Neural progenitor cell (in vitro differentiated cells): ENCODE data around the gene EXD2. TPM values are rescaled to one million over a fixed set of nuclear protein-coding genes. Genes with fewer than 3 reads are reported as not detected.
"Not testable (repeated sequence)": the region's sequence is repeated elsewhere in the genome, so short reads cannot be mapped to it uniquely, and the experiment has no call there.

Experiments
- DNase-seq: peaks from one replicate; pipeline ENCODE4 v3.0.0-alpha.2; 2016; ENCODE audit warnings: low spot score
- H2AFZ ChIP-seq: fragments of 200-600 bp; sonication (generic); replicated peaks from 2 replicates; pipeline ENCODE4 v1.6.1; 2016; ENCODE audit warnings: antibody characterized with exemption
- H3F3A ChIP-seq: fragments of 200-600 bp; sonication (generic); 2 replicates; pipeline ENCODE4 v1.6.1; 2016; ENCODE audit warnings: antibody characterized with exemption, low read depth
- H3K27ac ChIP-seq: fragments of 200-600 bp; sonication (generic); 2 replicates; pipeline ENCODE4 v1.5.1; 2016; ENCODE audit warnings: mild to moderate bottlenecking
- H3K27me3 ChIP-seq: fragments of 200-600 bp; sonication (generic); 2 replicates; pipeline ENCODE4 v1.6.1; 2016; ENCODE audit warnings: mild to moderate bottlenecking, moderate library complexity
- H3K36me3 ChIP-seq: fragments of 200-600 bp; sonication (generic); 2 replicates; pipeline ENCODE4 v1.5.1; 2016
- H3K4me1 ChIP-seq: fragments of 200-600 bp; sonication (generic); 2 replicates; pipeline ENCODE4 v1.6.1; 2016; ENCODE audit warnings: mixed run types
- H3K4me2 ChIP-seq: fragments of 200-600 bp; sonication (generic); 2 replicates; pipeline ENCODE4 v1.6.1; 2016
- H3K4me3 ChIP-seq: fragments of 200-600 bp; sonication (generic); 2 replicates; pipeline ENCODE4 v1.5.1; 2016
- H3K79me2 ChIP-seq: fragments of 200-600 bp; sonication (generic); 2 replicates; pipeline ENCODE4 v1.6.1; 2016; ENCODE audit warnings: low read depth
- H3K9ac ChIP-seq: fragments of 200-600 bp; sonication (generic); 2 replicates; pipeline ENCODE4 v1.6.1; 2016
- H3K9me3 ChIP-seq: fragments of 200-600 bp; sonication (generic); 2 replicates; pipeline ENCODE4 v1.5.1; 2016; ENCODE audit warnings: low read depth
- H4K20me1 ChIP-seq: fragments of 200-600 bp; sonication (generic); 2 replicates; pipeline ENCODE4 v1.6.1; 2016; ENCODE audit warnings: low read depth
- H3K27ac Mint-ChIP-seq: 3 replicates; pipeline ENCODE4 v1.8.0; 2021; ENCODE audit warnings: mixed read lengths
- H3K27me3 Mint-ChIP-seq: 2 replicates; pipeline ENCODE4 v1.8.0; 2022; ENCODE audit warnings: low read depth, mild to moderate bottlenecking, inconsistent platforms, moderate library complexity, mixed read lengths; ENCODE audit not compliant: insufficient read depth
- H3K36me3 Mint-ChIP-seq: 3 replicates; pipeline ENCODE4 v1.8.0; 2021; ENCODE audit warnings: mixed read lengths
- H3K4me1 Mint-ChIP-seq: 3 replicates; pipeline ENCODE4 v1.8.0; 2021; ENCODE audit warnings: mixed read lengths
- H3K4me3 Mint-ChIP-seq: 3 replicates; pipeline ENCODE4 v1.8.0; 2021; ENCODE audit warnings: mild to moderate bottlenecking, moderate library complexity, mixed read lengths
- H3K9me3 Mint-ChIP-seq: 3 replicates; pipeline ENCODE4 v1.8.0; 2020; ENCODE audit warnings: mixed read lengths
- EZH2 ChIP-seq: fragments of 200-600 bp; sonication (generic); IDR thresholded peaks from 2 replicates; pipeline ENCODE4 v1.6.1; 2017; ENCODE audit warnings: antibody characterized with exemption, mild to moderate bottlenecking, moderate library complexity
- EZH2phosphoT487 ChIP-seq: fragments of 200-600 bp; sonication (generic); IDR thresholded peaks from 2 replicates; pipeline ENCODE4 v1.6.1; 2017; ENCODE audit warnings: antibody characterized with exemption
- total RNA-seq: library from RNA; depleted of rRNA; stranded (reverse); fragments of >200 nt; gene quantifications from 2 replicates; pipeline ENCODE4 v1.2.3, GENCODE V29; 2015; ENCODE audit warnings: low replicate concordance
- TF ChIP-seq, protein P1 (sequence below): fragments of 200-600 bp; sonication (generic); IDR thresholded peaks from 2 replicates; pipeline ENCODE4 v1.5.1; 2017; ENCODE audit warnings: antibody characterized with exemption, mild to moderate bottlenecking

EXD2 gene
- total RNA-seq, 1 donor from 2014 or later, result 23.2 TPM

DNA sequence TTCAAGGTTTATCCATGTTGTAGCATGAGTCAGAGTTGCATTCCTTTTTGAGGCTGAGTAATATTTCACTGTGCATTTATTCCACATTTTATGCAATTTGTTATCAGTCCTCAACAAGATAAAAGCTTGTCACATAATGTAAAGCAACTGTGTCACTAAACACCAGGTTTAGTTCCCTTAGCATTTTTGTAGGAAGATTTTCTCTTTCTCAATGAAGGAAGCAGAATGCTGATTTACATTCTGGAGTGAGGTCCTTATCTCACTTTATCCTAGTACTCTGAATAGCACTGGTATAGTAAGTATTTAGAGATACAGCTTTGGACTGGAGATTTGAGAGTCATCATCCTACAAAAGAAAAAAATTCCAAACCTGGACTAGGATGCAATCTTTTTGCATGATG lies 9.8 kb upstream of the EXD2 start:
- Histone ChIP-seq H3K79me2 (no peaks in the 10 kb centered on the region), H4K20me1 (no peaks in the 10 kb centered on the region), H3K27ac (no peak overlapping the region), H3K4me2 (no peak overlapping the region), H3K27me3 (no peaks in the 10 kb centered on the region), H3K4me1 (no peaks in the 10 kb centered on the region), H3F3A (no peaks in the 10 kb centered on the region), H3K4me3 (no peak overlapping the region), H3K36me3 (no peaks in the 10 kb centered on the region), H3K9ac (no peak overlapping the region), H2AFZ (no peak overlapping the region), H3K9me3 (no peaks in the 10 kb centered on the region)
- H3K4me1 Mint-ChIP-seq, result no peaks in the 10 kb centered on the region
- no peaks in the 10 kb centered on the region for H3K36me3 Mint-ChIP-seq
- H3K27ac Mint-ChIP-seq, result no peak overlapping the region
- no peak for DNase-seq
- H3K9me3 Mint-ChIP-seq, result no peaks in the 10 kb centered on the region
- TF ChIP-seq, protein P1, sequence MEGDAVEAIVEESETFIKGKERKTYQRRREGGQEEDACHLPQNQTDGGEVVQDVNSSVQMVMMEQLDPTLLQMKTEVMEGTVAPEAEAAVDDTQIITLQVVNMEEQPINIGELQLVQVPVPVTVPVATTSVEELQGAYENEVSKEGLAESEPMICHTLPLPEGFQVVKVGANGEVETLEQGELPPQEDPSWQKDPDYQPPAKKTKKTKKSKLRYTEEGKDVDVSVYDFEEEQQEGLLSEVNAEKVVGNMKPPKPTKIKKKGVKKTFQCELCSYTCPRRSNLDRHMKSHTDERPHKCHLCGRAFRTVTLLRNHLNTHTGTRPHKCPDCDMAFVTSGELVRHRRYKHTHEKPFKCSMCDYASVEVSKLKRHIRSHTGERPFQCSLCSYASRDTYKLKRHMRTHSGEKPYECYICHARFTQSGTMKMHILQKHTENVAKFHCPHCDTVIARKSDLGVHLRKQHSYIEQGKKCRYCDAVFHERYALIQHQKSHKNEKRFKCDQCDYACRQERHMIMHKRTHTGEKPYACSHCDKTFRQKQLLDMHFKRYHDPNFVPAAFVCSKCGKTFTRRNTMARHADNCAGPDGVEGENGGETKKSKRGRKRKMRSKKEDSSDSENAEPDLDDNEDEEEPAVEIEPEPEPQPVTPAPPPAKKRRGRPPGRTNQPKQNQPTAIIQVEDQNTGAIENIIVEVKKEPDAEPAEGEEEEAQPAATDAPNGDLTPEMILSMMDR, result no peak
- TF ChIP-seq EZH2phosphoT487, result no peak
- no peak for TF ChIP-seq EZH2
- no peak overlapping the region for H3K4me3 Mint-ChIP-seq
- H3K27me3 Mint-ChIP-seq, result peaks cover 4% of the 10 kb centered on the region

DNA sequence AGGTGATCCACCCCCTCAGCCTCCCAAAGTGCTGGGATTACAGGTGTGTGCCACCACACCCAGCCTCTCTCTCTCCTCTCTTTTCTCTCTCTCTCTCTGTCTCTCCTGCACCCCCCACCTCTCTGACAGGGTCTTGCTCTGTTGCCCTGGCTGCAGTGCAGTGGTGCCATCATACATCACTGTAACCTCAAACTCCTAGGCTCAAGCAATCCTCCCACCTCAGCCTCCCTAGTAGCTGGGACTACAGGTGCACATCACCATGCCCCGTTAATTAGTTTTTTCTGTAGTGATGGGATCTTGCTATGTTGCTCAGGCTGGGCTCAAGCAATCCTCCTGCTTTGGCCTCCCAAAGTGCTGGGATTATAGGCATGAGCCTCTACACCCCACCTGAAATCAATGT lies 8.7 kb upstream of the EXD2 start:
- not testable (repeated sequence) for H3K36me3 Mint-ChIP-seq, H4K20me1 ChIP-seq, H3K36me3 ChIP-seq, H2AFZ ChIP-seq, H3K27me3 ChIP-seq, H3K4me3 ChIP-seq, H3K27ac ChIP-seq, H3K79me2 ChIP-seq, H3K9ac ChIP-seq, H3K4me1 Mint-ChIP-seq, H3K9me3 ChIP-seq, H3K4me3 Mint-ChIP-seq, H3K4me2 ChIP-seq, H3K4me1 ChIP-seq, H3F3A ChIP-seq, DNase-seq, H3K27ac Mint-ChIP-seq, H3K9me3 Mint-ChIP-seq, H3K27me3 Mint-ChIP-seq

DNA sequence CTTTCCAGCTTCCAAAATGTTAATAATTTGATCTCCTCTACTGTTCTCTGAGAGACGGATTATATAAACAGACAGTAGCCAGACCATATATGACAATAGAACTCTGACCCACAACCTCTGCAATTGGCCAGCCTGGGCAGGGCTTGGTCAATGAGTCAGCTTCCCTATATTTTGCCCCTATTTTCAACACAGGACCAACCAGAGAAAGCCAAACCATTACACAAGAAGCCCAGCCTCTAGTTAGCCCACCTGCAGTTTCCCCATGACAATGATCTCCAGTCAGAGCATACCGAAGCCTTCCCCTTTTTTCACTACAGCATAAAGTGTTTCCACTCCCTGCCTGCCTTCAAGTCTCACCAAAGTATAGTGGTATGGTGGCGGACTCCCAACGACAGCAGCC lies 7.6 kb upstream of the EXD2 start:
- H3K4me3 Mint-ChIP-seq, result no peak overlapping the region
- no peaks in the 10 kb centered on the region for H3K36me3 ChIP-seq
- no peak overlapping the region for H3K9ac ChIP-seq
- H3K36me3 Mint-ChIP-seq, result no peaks in the 10 kb centered on the region
- no peak overlapping the region for H3K4me3 ChIP-seq
- H3K27ac ChIP-seq, result no peak overlapping the region
- H3K4me1 Mint-ChIP-seq, result no peaks in the 10 kb centered on the region
- no peaks in the 10 kb centered on the region for H3K79me2 ChIP-seq
- no peaks in the 10 kb centered on the region for H3K27me3 ChIP-seq
- H3K27ac Mint-ChIP-seq, result no peak overlapping the region
- no peaks in the 10 kb centered on the region for H3K9me3 Mint-ChIP-seq
- H3K27me3 Mint-ChIP-seq, result peaks cover 4% of the 10 kb centered on the region
- no peaks in the 10 kb centered on the region for H3K9me3 ChIP-seq
- H2AFZ ChIP-seq, result no peak overlapping the region
- H3K4me1 ChIP-seq, result no peaks in the 10 kb centered on the region
- TF ChIP-seq EZH2 (no peak), EZH2phosphoT487 (no peak)
- TF ChIP-seq, protein P1, result no peak
- no peak for DNase-seq
- no peak overlapping the region for H3K4me2 ChIP-seq
- no peaks in the 10 kb centered on the region for H4K20me1 ChIP-seq
- H3F3A ChIP-seq, result no peaks in the 10 kb centered on the region

DNA sequence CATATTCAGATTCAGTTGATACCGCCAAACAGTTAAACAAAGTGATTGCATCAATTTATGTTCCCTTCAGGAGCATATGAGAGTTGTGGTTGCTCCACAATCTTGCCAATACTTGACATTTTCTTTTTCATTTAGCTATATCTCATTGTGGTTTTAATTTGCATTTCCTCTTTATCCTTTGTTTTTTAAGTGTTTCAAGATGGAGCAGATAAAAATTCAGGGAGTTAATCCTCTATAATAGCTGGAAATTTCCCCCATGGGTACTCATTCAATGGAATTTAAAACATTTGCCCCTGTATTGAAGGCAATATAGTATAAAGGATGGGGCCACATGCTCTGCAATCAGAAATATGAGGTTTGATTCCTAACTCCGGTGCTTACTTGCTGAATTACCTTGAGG lies 1.1 kb upstream of the EXD2 start:
- peaks cover 15% of the 10 kb centered on the region for H3K4me1 Mint-ChIP-seq
- no peak for TF ChIP-seq EZH2
- TF ChIP-seq, protein P1, result no peak
- TF ChIP-seq EZH2phosphoT487, result no peak
- H3K4me2 ChIP-seq, result peak overlapping the region; percentile 86
- H4K20me1 ChIP-seq, result no peaks in the 10 kb centered on the region
- H3K4me3 ChIP-seq, result no peak overlapping the region
- H3K36me3 Mint-ChIP-seq, result no peaks in the 10 kb centered on the region
- no peaks in the 10 kb centered on the region for H3K4me1 ChIP-seq
- no peaks in the 10 kb centered on the region for H3K9me3 Mint-ChIP-seq
- no peak overlapping the region for H3K27ac Mint-ChIP-seq
- no peak overlapping the region for H3K9ac ChIP-seq
- peaks cover 6% of the 10 kb centered on the region for H3K27me3 Mint-ChIP-seq
- peak overlapping the region; percentile 96 for H3K4me3 Mint-ChIP-seq
- no peak overlapping the region for H2AFZ ChIP-seq
- no peaks in the 10 kb centered on the region for H3K36me3 ChIP-seq
- no peaks in the 10 kb centered on the region for H3K9me3 ChIP-seq
- no peak overlapping the region for H3K27ac ChIP-seq
- H3K27me3 ChIP-seq, result no peaks in the 10 kb centered on the region
- DNase-seq, result no peak
- H3F3A ChIP-seq, result no peaks in the 10 kb centered on the region
- H3K79me2 ChIP-seq, result peaks cover 23% of the 10 kb centered on the region
